Liver (tissue), 9 donors: ENCODE measurements around the gene ALDH5A1. TPM values are rescaled to one million over a fixed set of nuclear protein-coding genes. Genes with fewer than 3 reads are reported as not detected.

Experiments
- DNase-seq: peaks from one replicate; pipeline ENCODE4 v3.0.0-alpha.2; 2017; ENCODE audit warnings: low spot score
- H3K27ac ChIP-seq, 2 donors: one replicate each; pipeline ENCODE4 v1.7.0; 2013; ENCODE audit warnings: inconsistent platforms in 2 of 2, low read length in 2 of 2, control low read depth in 1 of 2, low read depth in 1 of 2, mild to moderate bottlenecking in 1 of 2
- H3K27me3 ChIP-seq, 4 donors: one replicate each; pipeline versions ENCODE4 v1.6.1 to v1.7.0; 2013; ENCODE audit warnings: low read length in 3 of 4, inconsistent platforms in 1 of 4, mild to moderate bottlenecking in 1 of 4, moderate library complexity in 1 of 4; ENCODE audit not compliant: control insufficient read depth in 4 of 4, insufficient read depth in 4 of 4
- H3K36me3 ChIP-seq, 4 donors: one replicate each; pipeline versions ENCODE4 v1.6.1 to v1.7.0; 2013; ENCODE audit warnings: low read length in 3 of 4, mild to moderate bottlenecking in 3 of 4, low read depth in 1 of 4, moderate library complexity in 1 of 4; ENCODE audit not compliant: control insufficient read depth in 4 of 4, insufficient read depth in 3 of 4
- H3K4me1 ChIP-seq, 4 donors: one replicate each; pipeline versions ENCODE4 v1.6.1 to v1.7.0; 2013; ENCODE audit warnings: low read length in 3 of 4, mild to moderate bottlenecking in 3 of 4, moderate library complexity in 1 of 4; ENCODE audit not compliant: control insufficient read depth in 4 of 4, insufficient read depth in 4 of 4
- H3K4me3 ChIP-seq, 3 donors: one replicate each; pipeline versions ENCODE4 v1.6.1 to v1.7.0; 2013; ENCODE audit warnings: low read length in 3 of 3, control low read depth in 1 of 3, low read depth in 1 of 3, mild to moderate bottlenecking in 1 of 3
- H3K9ac ChIP-seq, 2 donors: one replicate each; pipeline ENCODE4 v1.7.0; 2013; ENCODE audit warnings: low read length in 2 of 2, mild to moderate bottlenecking in 2 of 2, moderate library complexity in 2 of 2, control low read depth in 1 of 2, low read depth in 1 of 2
- H3K9me3 ChIP-seq, 4 donors: one replicate each; pipeline versions ENCODE4 v1.6.1 to v1.7.0; 2013; ENCODE audit warnings: low read length in 3 of 4; ENCODE audit not compliant: control insufficient read depth in 4 of 4
- EGR1 ChIP-seq, 2 donors: IDR thresholded peaks; 2 replicates each; pipeline ENCODE4 v1.6.1; 2016 to 2018; ENCODE audit warnings: antibody characterized with exemption in 2 of 2, low read depth in 2 of 2
- FOXA1 ChIP-seq: IDR thresholded peaks from 2 replicates; pipeline ENCODE4 v1.6.1; 2016; ENCODE audit warnings: antibody characterized with exemption
- FOXA2 ChIP-seq: IDR thresholded peaks from 2 replicates; pipeline ENCODE4 v1.6.1; 2016; ENCODE audit warnings: antibody characterized with exemption
- HNF4A ChIP-seq, 2 donors: conservative IDR thresholded peaks; 2 replicates each; pipeline ENCODE4 v1.6.1; 2016; ENCODE audit warnings: antibody characterized with exemption in 2 of 2, mild to moderate bottlenecking in 2 of 2
- HNF4G ChIP-seq: IDR thresholded peaks from 2 replicates; pipeline ENCODE4 v1.6.1; 2016; ENCODE audit warnings: antibody characterized with exemption
- JUND ChIP-seq, 2 donors: IDR thresholded peaks; 2 replicates each; pipeline ENCODE4 v1.6.1; 2016; ENCODE audit warnings: antibody characterized with exemption in 2 of 2
- RAD21 ChIP-seq, 2 donors: IDR thresholded peaks; 2 replicates each; pipeline ENCODE4 v1.6.1; 2016; ENCODE audit warnings: antibody characterized with exemption in 2 of 2, mild to moderate bottlenecking in 2 of 2
- SP1 ChIP-seq: IDR thresholded peaks from 2 replicates; pipeline ENCODE4 v1.6.1; 2018; ENCODE audit warnings: antibody characterized with exemption, mild to moderate bottlenecking
- TAF1 ChIP-seq: conservative IDR thresholded peaks from 2 replicates; pipeline ENCODE4 v1.6.1; 2016; ENCODE audit warnings: antibody characterized with exemption, mild to moderate bottlenecking
- YY1 ChIP-seq: IDR thresholded peaks from 2 replicates; pipeline ENCODE4 v1.6.1; 2016; ENCODE audit warnings: antibody characterized with exemption, mild to moderate bottlenecking
- WGBS: extraction: QIAGEN DNeasy Blood & Tissue Kit; methylation state at CpG from one replicate; pipeline ENCODE4 v1.1.7; 2013; 5-methylcytosine and 5-hydroxymethylcytosine counted together
- polyA plus RNA-seq, 2 donors: library from polyadenylated mRNA; stranded (reverse) in 1 of 2; unstranded in 1 of 2; fragments of 200-250 nt in 1 of 2; fragments of >200 nt in 1 of 2; fragmentation: Nextera tagmentation in 1 of 2; extraction: Ambion mirVana in 1 of 2; gene quantifications; one replicate each; pipeline versions ENCODE4 v1.2.1 to v1.2.3, GENCODE V29; 2013 to 2015
- total RNA-seq, 2 donors: library from RNA; depleted of rRNA; stranded (reverse); fragments of >200 nt; gene quantifications; one replicate each; pipeline ENCODE4 v1.2.3, GENCODE V29; 2014
- TF ChIP-seq, protein P1 (sequence below): fragments of 150-350 bp; IDR thresholded peaks from 2 replicates; pipeline ENCODE4 v1.5.1; 2017; ENCODE audit warnings: improper control_type of control experiment, low read depth, low read length; ENCODE audit not compliant: missing input control
- TF ChIP-seq, protein P2 (sequence below): IDR thresholded peaks from 2 replicates; pipeline ENCODE4 v1.6.1; 2016; ENCODE audit warnings: antibody characterized with exemption, mild to moderate bottlenecking
- TF ChIP-seq, protein P3 (sequence below): IDR thresholded peaks from 2 replicates; pipeline ENCODE4 v1.6.1; 2016; ENCODE audit warnings: antibody characterized with exemption
- TF ChIP-seq, protein P4 (sequence below): IDR thresholded peaks from 2 replicates; pipeline ENCODE4 v1.6.1; 2016; ENCODE audit warnings: antibody characterized with exemption
- donor health status: healthy.
- donor health status: healthy.
- donor health status: healthy.
- donor health status: healthy.
- donor health status: healthy.

ALDH5A1 gene
- total and polyA plus RNA-seq, 4 donors = 18.2 to 26.8 (median 19.6) TPM

DNA sequence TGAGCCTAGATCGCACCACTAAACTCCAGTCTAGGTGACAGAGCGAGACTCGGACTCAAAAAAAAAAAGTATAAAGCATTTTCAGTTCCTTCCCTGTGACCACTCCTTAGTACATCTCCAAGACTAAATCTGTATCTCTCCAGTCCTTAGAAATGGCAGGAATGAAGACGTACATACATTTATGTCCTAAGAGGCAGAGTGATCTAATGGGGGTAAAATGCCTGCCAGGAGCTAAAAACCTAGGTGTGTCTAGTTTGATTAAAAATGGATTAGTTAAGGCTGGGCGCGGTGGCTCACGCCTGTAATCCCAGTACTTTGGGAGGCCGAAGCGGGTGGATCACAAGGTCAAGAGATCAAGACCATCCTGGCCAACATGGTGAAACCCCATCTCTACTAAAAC lies 70.4 kb downstream of the ALDH5A1 start:
- TF ChIP-seq HNF4A (conservative IDR thresholded peaks at IDR 0.05) (no peak), FOXA1 (no peak), EGR1 (IDR thresholded peaks at IDR 0.05; ENCODE audit: low read depth in 2 of 2) (no peak), RAD21 (IDR thresholded peaks at IDR 0.05) (no peak), SP1 (no peak), FOXA2 (no peak), YY1 (no peak)
- TF ChIP-seq, protein P1, sequence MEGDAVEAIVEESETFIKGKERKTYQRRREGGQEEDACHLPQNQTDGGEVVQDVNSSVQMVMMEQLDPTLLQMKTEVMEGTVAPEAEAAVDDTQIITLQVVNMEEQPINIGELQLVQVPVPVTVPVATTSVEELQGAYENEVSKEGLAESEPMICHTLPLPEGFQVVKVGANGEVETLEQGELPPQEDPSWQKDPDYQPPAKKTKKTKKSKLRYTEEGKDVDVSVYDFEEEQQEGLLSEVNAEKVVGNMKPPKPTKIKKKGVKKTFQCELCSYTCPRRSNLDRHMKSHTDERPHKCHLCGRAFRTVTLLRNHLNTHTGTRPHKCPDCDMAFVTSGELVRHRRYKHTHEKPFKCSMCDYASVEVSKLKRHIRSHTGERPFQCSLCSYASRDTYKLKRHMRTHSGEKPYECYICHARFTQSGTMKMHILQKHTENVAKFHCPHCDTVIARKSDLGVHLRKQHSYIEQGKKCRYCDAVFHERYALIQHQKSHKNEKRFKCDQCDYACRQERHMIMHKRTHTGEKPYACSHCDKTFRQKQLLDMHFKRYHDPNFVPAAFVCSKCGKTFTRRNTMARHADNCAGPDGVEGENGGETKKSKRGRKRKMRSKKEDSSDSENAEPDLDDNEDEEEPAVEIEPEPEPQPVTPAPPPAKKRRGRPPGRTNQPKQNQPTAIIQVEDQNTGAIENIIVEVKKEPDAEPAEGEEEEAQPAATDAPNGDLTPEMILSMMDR = no peak
- TF ChIP-seq, protein P2, sequence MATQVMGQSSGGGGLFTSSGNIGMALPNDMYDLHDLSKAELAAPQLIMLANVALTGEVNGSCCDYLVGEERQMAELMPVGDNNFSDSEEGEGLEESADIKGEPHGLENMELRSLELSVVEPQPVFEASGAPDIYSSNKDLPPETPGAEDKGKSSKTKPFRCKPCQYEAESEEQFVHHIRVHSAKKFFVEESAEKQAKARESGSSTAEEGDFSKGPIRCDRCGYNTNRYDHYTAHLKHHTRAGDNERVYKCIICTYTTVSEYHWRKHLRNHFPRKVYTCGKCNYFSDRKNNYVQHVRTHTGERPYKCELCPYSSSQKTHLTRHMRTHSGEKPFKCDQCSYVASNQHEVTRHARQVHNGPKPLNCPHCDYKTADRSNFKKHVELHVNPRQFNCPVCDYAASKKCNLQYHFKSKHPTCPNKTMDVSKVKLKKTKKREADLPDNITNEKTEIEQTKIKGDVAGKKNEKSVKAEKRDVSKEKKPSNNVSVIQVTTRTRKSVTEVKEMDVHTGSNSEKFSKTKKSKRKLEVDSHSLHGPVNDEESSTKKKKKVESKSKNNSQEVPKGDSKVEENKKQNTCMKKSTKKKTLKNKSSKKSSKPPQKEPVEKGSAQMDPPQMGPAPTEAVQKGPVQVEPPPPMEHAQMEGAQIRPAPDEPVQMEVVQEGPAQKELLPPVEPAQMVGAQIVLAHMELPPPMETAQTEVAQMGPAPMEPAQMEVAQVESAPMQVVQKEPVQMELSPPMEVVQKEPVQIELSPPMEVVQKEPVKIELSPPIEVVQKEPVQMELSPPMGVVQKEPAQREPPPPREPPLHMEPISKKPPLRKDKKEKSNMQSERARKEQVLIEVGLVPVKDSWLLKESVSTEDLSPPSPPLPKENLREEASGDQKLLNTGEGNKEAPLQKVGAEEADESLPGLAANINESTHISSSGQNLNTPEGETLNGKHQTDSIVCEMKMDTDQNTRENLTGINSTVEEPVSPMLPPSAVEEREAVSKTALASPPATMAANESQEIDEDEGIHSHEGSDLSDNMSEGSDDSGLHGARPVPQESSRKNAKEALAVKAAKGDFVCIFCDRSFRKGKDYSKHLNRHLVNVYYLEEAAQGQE = no peak
- 94% methylated on average over 9 of the region's 9 CpGs for WGBS

DNA sequence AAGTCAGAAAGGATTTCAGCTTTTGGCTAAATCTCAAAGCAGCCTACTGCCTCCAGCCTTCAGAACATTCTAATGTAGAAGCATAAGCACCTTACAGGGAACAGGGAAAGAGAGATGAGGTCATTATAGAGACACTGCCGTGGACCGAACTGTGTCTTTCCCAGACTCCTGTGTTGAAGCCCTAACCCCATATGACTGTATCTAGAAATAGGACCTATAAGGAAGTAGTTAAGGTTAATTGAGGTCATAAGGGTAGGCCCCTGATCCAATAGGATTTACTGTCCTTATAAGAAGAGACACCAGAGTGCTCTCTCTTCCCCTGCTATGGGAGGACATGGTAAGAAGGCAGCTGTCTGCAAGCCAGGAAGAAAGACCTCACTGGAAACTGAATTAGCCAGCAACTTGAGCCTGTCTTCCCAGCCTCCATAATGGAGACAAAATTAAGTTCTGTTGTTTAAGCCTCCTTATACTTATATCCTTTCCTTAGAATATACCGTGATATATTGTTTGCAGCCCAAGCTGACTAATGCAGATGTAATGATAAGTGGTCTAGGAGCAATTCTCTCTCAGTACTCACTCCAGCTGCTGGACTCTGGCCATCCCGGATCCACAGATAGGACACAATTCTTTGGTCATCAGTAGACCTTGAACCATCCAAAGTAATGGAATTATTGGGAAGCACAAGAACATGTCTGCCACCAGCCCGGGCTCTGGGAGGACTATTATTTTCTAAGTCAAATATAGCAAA lies 71.4 kb downstream of the ALDH5A1 start:
- no peak for DNase-seq
- TF ChIP-seq YY1 = no peak
- no peak for TF ChIP-seq TAF1
- Histone ChIP-seq H3K27me3 (no peaks in the 10 kb centered on the region), H3K9ac (no peak overlapping the region), H3K27ac (no peak overlapping the region), H3K4me1 (no peaks in the 10 kb centered on the region), H3K4me3 (no peak overlapping the region), H3K9me3 (no peaks in the 10 kb centered on the region), H3K36me3 (no peaks in the 10 kb centered on the region)
- 87% methylated on average over 5 of the region's 5 CpGs for WGBS

More for the DNA sequence above, 70.4 kb downstream of the ALDH5A1 start:
- Histone ChIP-seq H3K4me1 (no peaks in the 10 kb centered on the region), H3K9ac (no peak overlapping the region), H3K36me3 (no peaks in the 10 kb centered on the region), H3K27ac (no peak overlapping the region), H3K9me3 (no peaks in the 10 kb centered on the region), H3K27me3 (no peaks in the 10 kb centered on the region), H3K4me3 (no peak overlapping the region)
- DNase-seq = no peak

DNA sequence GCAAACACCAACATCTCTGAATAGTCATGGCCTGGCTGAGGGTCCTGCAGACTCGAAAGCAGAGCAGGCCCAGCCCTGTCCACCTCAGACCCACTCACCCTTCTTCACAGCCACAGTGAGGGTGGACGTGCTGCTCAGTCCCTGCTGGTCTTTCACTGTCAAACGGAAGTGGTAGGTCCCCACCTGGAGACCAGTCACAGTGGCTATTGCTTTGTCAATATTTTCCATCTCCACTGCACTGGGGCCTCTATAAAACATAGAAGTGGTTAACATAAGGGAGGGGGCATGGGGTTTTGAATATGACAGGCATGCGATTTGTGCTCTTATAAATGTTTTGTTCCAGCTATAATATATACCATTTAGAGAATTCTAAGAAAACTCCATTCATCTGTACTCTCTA lies 73.9 kb downstream of the ALDH5A1 start:
- no peaks in the 10 kb centered on the region for H3K27me3 ChIP-seq
- H3K4me3 ChIP-seq = no peak overlapping the region
- TF ChIP-seq, protein P3, sequence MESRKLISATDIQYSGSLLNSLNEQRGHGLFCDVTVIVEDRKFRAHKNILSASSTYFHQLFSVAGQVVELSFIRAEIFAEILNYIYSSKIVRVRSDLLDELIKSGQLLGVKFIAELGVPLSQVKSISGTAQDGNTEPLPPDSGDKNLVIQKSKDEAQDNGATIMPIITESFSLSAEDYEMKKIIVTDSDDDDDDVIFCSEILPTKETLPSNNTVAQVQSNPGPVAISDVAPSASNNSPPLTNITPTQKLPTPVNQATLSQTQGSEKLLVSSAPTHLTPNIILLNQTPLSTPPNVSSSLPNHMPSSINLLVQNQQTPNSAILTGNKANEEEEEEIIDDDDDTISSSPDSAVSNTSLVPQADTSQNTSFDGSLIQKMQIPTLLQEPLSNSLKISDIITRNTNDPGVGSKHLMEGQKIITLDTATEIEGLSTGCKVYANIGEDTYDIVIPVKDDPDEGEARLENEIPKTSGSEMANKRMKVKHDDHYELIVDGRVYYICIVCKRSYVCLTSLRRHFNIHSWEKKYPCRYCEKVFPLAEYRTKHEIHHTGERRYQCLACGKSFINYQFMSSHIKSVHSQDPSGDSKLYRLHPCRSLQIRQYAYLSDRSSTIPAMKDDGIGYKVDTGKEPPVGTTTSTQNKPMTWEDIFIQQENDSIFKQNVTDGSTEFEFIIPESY = no peak
- no peak for TF ChIP-seq HNF4G
- TF ChIP-seq, protein P4, sequence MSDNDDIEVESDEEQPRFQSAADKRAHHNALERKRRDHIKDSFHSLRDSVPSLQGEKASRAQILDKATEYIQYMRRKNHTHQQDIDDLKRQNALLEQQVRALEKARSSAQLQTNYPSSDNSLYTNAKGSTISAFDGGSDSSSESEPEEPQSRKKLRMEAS = no peak
- no peak for TF ChIP-seq JUND (IDR thresholded peaks at IDR 0.05)
- H3K27ac ChIP-seq = no peak overlapping the region
- H3K4me1 ChIP-seq = no peaks in the 10 kb centered on the region
- 78% methylated on average over 4 of the region's 4 CpGs for WGBS
- no peak overlapping the region for H3K9ac ChIP-seq
- DNase-seq = no peak
- no peaks in the 10 kb centered on the region for H3K9me3 ChIP-seq
- H3K36me3 ChIP-seq = no peaks in the 10 kb centered on the region
